OCI-LY7 (cell line): ENCODE data around the gene PEAK3. TPM values are rescaled to one million over a fixed set of nuclear protein-coding genes. Genes with fewer than 3 reads are reported as not detected.
A peak's percentile ranks its signal among the peaks of the same experiment; 100 is the strongest.

Experiments used
- BruUV-seq: library from RNA; stranded (reverse); fragments of 400-500 nt; replicated peaks from 2 replicates; lab custom pipeline; 2021; lab: Mats Ljungman, UMichigan
- CTCF ChIA-PET: fragments of 300-600 bp; sonication (Branson Sonifier 250); formaldehyde crosslinking; loops from one replicate; lab custom pipeline; 2022; ENCODE audit warnings: antibody characterized with exemption; ENCODE audit not compliant: unreplicated experiment; lab: Charles Lee
- POLR2A ChIA-PET: fragments of 300-600 bp; sonication (Branson Sonifier 250); formaldehyde crosslinking; loops from one replicate; lab custom pipeline; 2022; ENCODE audit warnings: antibody characterized with exemption; lab: Charles Lee
- DNase-seq: peaks from one replicate; pipeline ENCODE4 v3.0.0-alpha.2; 2015; ENCODE audit warnings: low spot score
- H2AFZ ChIP-seq: fragments of 200-600 bp; sonication (generic), shearing (Covaris generic); 2 replicates; pipeline ENCODE4 v1.6.1; 2014; ENCODE audit warnings: mild to moderate bottlenecking, antibody characterized with exemption, low read length, moderate library complexity
- H3K27ac ChIP-seq: fragments of 200-600 bp; sonication (generic); 2 replicates; pipeline ENCODE4 v1.5.1; 2014; ENCODE audit warnings: mixed run types, low read depth, mild to moderate bottlenecking, moderate library complexity, low read length, inconsistent platforms; ENCODE audit not compliant: poor library complexity, severe bottlenecking
- H3K36me3 ChIP-seq: fragments of 200-600 bp; sonication (generic); 2 replicates; pipeline ENCODE4 v1.6.1; 2014; ENCODE audit warnings: mild to moderate bottlenecking, antibody characterized with exemption, low read length, moderate library complexity, mixed read lengths; ENCODE audit not compliant: insufficient read depth
- H3K4me1 ChIP-seq: fragments of 200-600 bp; sonication (generic); 2 replicates; pipeline ENCODE4 v1.5.1; 2014; ENCODE audit warnings: mild to moderate bottlenecking, low read length; ENCODE audit not compliant: insufficient read depth, poor library complexity, severe bottlenecking
- H3K4me2 ChIP-seq: fragments of 200-600 bp; sonication (generic); 2 replicates; pipeline ENCODE4 v1.6.1; 2014; ENCODE audit warnings: mild to moderate bottlenecking, low read length
- H3K4me3 ChIP-seq: fragments of 200-600 bp; sonication (generic); 2 replicates; pipeline ENCODE4 v1.5.1; 2014; ENCODE audit warnings: mild to moderate bottlenecking, low read depth, low read length; ENCODE audit not compliant: poor library complexity, severe bottlenecking
- H3K79me2 ChIP-seq: fragments of 200-600 bp; sonication (generic); 2 replicates; pipeline ENCODE4 v1.6.1; 2016; ENCODE audit warnings: low read depth, mild to moderate bottlenecking, low read length, moderate library complexity, mixed read lengths; ENCODE audit not compliant: insufficient read depth
- H3K9me2 ChIP-seq: fragments of 200-600 bp; sonication (generic); 2 replicates; pipeline ENCODE4 v1.6.1; 2016; ENCODE audit warnings: mild to moderate bottlenecking, low read length, mixed read lengths; ENCODE audit not compliant: insufficient read depth
- H3K9me3 ChIP-seq: fragments of 200-600 bp; sonication (generic); 2 replicates; pipeline ENCODE4 v1.6.1; 2014; ENCODE audit warnings: mild to moderate bottlenecking, mixed run types, low read length, mixed read lengths
- H4K20me1 ChIP-seq: fragments of 200-600 bp; sonication (generic); 2 replicates; pipeline ENCODE4 v1.6.1; 2014; ENCODE audit warnings: mild to moderate bottlenecking, antibody characterized with exemption, low read length, moderate library complexity, mixed read lengths; ENCODE audit not compliant: insufficient read depth
- EZH2phosphoT487 ChIP-seq: fragments of 200-600 bp; sonication (generic); IDR thresholded peaks from 2 replicates; pipeline ENCODE4 v1.6.1; 2018; ENCODE audit warnings: low read depth, borderline replicate concordance, mild to moderate bottlenecking, mixed run types, antibody characterized with exemption, low read length, moderate library complexity, mixed read lengths
- intact Hi-C: fragments of 100-400 bp; cut with micrococcal nuclease; formaldehyde crosslinking; loops from one replicate; pipeline ENCODE4 v1.10.0; 2022; ENCODE audit not compliant: unreplicated experiment
- total RNA-seq, 2 experiments: library from RNA; depleted of rRNA in 1 of 2; stranded (reverse); fragments of >200 nt in 1 of 2; shearing (Covaris generic) in 1 of 2; gene quantifications; 2 replicates each; pipeline ENCODE4 v1.2.3, GENCODE V29; 2014 to 2022
- TF ChIP-seq, protein P1 (sequence below): fragments of 200-600 bp; sonication (generic); conservative IDR thresholded peaks from 2 replicates; pipeline ENCODE4 v1.5.1; 2014; ENCODE audit warnings: mild to moderate bottlenecking, antibody characterized with exemption, low read length, moderate library complexity, mixed read lengths

PEAK3 gene
- total RNA-seq, 2 experiments from 2014 or later, result not detected

- no TSS peak for BruUV-seq
- no peak overlapping the region for H3K4me3 ChIP-seq
- peak; percentile 62 for DNase-seq
- TF ChIP-seq, protein P1, sequence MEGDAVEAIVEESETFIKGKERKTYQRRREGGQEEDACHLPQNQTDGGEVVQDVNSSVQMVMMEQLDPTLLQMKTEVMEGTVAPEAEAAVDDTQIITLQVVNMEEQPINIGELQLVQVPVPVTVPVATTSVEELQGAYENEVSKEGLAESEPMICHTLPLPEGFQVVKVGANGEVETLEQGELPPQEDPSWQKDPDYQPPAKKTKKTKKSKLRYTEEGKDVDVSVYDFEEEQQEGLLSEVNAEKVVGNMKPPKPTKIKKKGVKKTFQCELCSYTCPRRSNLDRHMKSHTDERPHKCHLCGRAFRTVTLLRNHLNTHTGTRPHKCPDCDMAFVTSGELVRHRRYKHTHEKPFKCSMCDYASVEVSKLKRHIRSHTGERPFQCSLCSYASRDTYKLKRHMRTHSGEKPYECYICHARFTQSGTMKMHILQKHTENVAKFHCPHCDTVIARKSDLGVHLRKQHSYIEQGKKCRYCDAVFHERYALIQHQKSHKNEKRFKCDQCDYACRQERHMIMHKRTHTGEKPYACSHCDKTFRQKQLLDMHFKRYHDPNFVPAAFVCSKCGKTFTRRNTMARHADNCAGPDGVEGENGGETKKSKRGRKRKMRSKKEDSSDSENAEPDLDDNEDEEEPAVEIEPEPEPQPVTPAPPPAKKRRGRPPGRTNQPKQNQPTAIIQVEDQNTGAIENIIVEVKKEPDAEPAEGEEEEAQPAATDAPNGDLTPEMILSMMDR, result peak; percentile 67
- TF ChIP-seq EZH2phosphoT487, result no peak
- H4K20me1 ChIP-seq, result peaks cover 6% of the 10 kb centered on the region
- no peaks in the 10 kb centered on the region for H3K9me3 ChIP-seq
- intact Hi-C loops, result no loop called here
- no peaks in the 10 kb centered on the region for H3K9me2 ChIP-seq
- H2AFZ ChIP-seq, result no peak overlapping the region
- ChIA-PET POLR2A (no interaction called here), CTCF (interaction anchor here (0.6 to 0.7 kb wide), 2 partner anchors 14 to 20 kb away, joined by 3 to 4 read pairs; no protein-coding TSS in a partner anchor)
- H3K4me1 ChIP-seq, result peaks cover 26% of the 10 kb centered on the region
- H3K36me3 ChIP-seq, result peaks cover 57% of the 10 kb centered on the region
- no peak overlapping the region for H3K4me2 ChIP-seq
- peaks cover 46% of the 10 kb centered on the region for H3K79me2 ChIP-seq
- H3K27ac ChIP-seq, result no peak overlapping the region
Measured at GRCh38 chr19:2274931-2275535, 6.9 kb downstream of the PEAK3 start.

DNA sequence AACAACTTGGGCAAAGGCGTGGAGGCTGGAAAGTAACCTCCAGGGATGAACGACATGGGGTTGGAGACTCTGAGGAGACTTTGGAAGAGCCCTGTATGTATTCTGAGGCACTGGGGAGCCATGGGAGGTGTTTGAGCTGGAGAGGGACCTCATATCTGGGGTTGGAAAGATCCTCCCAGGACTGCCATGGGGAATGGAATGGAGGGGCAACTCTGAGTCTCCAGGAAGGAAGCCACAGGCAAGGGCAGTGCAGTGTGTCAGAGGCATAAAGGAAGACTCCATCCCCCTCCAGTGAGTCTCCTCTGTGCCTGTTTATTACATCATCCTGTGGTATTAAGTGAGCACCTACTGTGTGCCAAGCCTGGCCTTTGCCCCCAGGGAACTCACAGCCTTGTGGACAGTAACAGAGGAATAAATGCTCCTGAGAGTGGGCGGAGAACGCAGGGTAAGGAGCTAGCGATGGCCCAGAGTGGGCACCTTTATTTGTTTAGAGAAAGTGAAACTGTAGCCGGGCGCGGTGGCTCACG, 7.7 kb downstream of the PEAK3 start:
- H3K9me3 ChIP-seq, result no peaks in the 10 kb centered on the region
- ChIA-PET CTCF (interaction anchor here (0.6 to 0.7 kb wide), 2 partner anchors 15 to 20 kb away, joined by 3 to 4 read pairs; no protein-coding TSS in a partner anchor), POLR2A (no interaction called here)
- H3K79me2 ChIP-seq, result peaks cover 53% of the 10 kb centered on the region
- DNase-seq, result no peak
- H3K4me3 ChIP-seq, result peak overlapping the region; percentile 47
- peak overlapping the region; percentile 98 for H3K4me2 ChIP-seq
- H3K9me2 ChIP-seq, result no peaks in the 10 kb centered on the region
- peaks cover 10% of the 10 kb centered on the region for H4K20me1 ChIP-seq
- no peak for TF ChIP-seq EZH2phosphoT487
- TF ChIP-seq, protein P1, result no peak
- no TSS peak for BruUV-seq
- peaks cover 26% of the 10 kb centered on the region for H3K4me1 ChIP-seq
- H3K36me3 ChIP-seq, result peaks cover 63% of the 10 kb centered on the region
- no peak overlapping the region for H2AFZ ChIP-seq
- peak overlapping the region; percentile 93 for H3K27ac ChIP-seq
- intact Hi-C loops, result no loop called here
